ENCODE measurements around the gene C20orf173.

The C20orf173 gene

DNA sequence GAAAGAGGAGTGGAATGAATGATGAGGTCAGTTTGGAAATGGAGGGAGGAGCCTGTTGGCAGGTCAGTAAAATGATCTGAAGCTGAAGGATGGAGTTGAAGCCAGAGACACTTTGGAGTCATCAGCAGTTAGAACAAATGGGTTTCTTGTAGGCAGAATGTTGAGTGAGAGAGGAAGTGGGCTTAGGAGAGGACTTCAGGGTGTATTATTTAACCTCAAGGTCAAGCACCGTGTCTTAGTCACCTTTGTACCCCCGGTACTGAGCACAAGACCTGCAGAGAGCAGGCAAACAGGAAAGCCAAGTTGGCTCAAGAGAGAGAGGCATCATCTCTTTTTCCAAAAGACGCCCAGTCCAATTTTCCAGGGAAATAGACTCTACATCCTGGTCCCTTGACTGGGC is 23.3 kb downstream of the C20orf173 start:
- DNase-seq = no peak

DNA sequence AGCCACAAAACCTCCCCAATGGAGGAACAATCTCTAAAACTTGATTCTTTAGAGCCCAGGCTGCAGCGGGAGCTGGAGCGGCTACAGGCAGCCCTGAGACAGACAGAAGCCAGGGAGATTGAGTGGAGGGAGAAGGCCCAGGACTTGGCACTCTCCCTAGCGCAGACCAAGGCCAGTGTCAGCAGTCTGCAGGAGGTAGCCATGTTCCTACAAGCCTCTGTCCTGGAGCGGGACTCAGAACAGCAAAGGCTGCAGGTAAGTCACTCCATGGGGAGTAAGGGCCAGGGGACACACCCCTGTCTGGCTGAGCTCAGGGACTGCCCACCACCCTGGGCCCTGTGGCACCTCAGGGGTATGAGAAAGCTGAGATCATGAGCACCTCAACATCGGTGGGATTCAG is 24.7 kb downstream of the C20orf173 start:
- DNase-seq = no peak

DNA sequence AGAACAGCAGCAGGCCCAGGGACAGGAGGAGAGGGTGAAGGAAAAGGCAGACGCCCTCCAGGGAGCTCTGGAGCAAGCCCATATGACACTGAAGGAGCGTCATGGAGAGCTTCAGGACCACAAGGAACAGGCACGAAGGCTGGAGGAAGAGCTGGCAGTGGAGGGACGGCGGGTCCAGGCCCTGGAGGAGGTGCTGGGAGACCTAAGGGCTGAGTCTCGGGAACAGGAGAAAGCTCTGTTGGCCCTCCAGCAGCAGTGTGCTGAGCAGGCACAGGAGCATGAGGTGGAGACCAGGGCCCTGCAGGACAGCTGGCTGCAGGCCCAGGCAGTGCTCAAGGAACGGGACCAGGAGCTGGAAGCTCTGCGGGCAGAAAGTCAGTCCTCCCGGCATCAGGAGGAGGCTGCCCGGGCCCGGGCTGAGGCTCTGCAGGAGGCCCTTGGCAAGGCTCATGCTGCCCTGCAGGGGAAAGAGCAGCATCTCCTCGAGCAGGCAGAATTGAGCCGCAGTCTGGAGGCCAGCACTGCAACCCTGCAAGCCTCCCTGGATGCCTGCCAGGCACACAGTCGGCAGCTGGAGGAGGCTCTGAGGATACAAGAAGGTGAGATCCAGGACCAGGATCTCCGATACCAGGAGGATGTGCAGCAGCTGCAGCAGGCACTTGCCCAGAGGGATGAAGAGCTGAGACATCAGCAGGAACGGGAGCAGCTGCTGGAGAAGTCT is 25.5 kb downstream of the C20orf173 start:
- no peak for DNase-seq

DNA sequence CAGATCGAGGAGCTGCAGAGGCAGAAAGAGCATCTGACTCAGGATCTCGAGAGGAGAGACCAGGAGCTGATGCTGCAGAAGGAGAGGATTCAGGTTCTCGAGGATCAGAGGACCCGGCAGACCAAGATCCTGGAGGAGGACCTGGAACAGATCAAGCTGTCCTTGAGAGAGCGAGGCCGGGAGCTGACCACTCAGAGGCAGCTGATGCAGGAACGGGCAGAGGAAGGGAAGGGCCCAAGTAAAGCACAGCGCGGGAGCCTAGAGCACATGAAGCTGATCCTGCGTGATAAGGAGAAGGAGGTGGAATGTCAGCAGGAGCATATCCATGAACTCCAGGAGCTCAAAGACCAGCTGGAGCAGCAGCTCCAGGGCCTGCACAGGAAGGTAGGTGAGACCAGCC is 26.2 kb downstream of the C20orf173 start:
- DNase-seq = no peak

DNA sequence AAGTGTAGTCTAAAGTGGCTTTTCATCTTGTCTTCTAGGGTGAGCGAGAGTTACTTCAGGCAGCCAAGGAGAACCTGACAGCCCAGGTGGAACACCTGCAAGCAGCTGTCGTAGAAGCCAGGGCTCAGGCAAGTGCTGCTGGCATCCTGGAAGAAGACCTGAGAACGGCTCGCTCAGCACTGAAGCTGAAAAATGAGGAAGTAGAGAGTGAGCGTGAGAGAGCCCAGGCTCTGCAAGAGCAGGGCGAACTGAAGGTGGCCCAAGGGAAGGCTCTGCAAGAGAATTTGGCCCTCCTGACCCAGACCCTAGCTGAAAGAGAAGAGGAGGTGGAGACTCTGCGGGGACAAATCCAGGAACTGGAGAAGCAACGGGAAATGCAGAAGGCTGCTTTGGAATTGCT is 27.1 kb downstream of the C20orf173 start:
- peak; percentile 39 for DNase-seq

DNA sequence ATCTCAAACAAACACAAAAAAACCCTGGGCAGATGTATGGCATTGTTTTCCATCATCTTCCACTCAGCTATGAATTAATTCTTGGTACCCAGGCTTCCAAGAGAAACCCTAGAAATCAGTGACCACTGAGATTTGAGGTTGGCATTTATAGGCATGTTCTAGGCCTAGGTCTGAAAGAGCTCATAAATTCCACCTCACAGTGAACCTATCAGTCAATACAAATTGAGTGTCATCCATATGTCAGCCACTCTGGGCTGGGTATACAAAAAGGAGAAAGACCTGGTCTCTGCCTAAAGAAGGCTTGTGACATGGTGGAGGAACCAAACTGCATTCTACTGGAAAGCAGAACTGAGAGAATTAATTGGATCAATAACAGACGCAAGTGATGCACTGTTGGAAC is 30.2 kb downstream of the C20orf173 start:
- no peak for DNase-seq

DNA sequence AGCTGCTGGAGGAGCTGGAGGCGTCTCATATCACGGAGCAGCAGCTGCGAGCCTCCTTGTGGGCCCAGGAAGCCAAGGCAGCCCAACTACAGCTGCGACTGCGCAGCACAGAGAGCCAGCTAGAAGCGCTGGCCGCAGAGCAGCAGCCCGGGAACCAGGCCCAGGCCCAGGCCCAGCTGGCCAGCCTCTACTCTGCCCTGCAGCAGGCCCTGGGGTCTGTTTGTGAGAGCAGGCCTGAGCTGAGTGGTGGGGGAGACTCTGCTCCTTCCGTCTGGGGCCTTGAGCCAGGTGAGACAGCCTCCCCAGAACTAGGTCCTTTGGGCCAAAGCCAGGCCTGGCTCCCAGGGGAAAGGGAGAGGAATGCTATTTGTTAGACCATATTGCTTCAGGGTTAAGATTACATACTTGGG is 31.7 kb downstream of the C20orf173 start:
- DNase-seq = no peak

DNA sequence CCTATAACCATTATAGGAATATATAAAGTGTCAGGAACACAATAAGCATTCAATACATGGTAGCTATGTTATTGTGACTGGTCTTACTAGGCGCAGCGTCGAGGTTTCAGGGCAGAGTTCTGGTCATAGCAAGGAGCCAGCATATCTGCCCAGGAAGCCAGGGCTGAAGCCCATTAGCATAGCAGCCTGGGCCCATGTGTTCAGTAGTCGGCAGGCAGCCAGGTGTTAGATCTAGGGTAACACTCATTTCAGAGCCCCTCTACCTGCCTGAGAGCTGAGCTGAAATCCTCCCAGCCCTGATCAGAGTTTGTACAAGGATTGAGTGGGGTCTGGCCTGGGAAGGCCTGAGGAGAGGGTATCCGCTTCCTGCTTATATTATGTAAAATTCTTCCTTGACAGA is 32.1 kb downstream of the C20orf173 start:
- DNase-seq = no peak

DNA sequence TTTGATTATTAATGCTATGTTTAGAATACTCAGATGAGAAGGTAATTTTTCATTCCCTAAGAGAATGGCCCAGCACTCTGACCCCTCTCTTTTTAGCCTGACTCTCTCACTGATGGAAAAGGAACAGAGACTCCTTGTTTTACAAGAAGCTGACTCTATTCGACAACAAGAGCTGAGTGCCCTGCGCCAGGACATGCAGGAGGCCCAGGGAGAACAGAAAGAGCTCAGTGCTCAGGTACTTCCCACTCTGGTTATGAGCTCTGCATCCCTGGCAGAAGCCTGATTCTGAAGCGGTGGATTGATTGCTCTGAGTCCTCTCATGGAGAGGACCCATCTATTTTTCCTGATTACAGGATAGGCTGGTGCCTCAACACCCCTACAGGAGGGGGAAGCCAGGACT is 33.0 kb downstream of the C20orf173 start:
- no peak for DNase-seq

DNA sequence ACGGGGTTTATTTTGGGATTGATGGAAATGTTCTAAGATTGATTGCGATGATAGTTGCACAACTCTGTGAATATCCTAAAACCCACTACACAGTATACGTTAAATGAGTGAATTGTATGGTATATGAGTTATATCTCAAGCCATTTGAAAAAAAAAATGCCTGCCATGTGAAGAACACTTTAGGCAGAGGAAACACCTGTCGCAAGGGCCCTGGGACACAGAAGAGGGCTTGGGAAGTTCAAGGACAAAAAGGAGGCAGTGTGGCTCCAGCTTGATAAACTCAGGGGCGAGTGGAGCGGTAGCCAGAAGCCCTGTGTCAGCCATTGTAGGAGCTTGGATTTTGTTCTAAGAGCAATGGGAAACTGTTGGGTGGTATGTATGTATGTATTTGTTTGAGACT is 37.1 kb downstream of the C20orf173 start:
- DNase-seq = no peak

DNA sequence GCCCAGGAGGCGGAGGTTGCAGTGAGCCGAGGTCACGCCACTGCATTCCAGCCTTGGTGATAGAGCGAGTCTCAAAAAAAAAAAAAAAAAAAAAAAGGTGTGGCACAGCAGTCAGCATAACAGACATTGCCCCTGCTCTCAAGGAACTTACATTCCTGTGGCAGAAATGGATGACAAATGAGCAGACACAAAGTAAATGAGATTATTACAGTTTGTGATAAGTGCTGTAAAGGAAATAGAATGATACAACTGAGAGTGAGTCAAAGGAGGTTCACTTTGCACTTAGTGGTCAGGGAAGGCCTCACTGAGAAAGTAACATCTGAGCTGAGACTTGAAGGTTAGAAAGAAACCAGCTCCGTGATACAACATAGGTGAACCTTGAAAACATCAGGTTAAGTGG is 37.6 kb downstream of the C20orf173 start:
- no peak for DNase-seq

DNA sequence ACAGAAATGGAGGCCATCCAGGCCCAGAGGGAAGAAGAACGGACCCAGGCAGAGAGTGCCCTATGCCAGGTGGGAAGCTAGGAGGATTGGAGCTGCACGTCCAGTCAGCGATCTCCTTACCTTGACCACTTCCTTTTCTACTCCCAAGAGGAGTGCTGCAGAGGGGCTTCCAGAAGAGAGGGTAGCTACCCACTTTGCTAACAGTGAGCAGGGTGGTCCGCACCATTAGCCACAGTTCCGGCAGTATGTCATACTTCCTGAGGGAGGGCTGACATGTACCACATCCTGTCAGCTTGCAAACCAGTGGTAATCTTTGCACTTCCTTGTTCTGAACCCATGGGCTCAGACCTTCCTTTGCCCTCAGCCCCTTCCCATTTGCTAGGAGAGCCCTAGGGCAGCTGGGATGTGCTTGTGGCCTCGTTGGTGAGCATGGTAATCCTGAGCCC is 38.7 kb downstream of the C20orf173 start:
- peak; percentile 75 for DNase-seq

DNA sequence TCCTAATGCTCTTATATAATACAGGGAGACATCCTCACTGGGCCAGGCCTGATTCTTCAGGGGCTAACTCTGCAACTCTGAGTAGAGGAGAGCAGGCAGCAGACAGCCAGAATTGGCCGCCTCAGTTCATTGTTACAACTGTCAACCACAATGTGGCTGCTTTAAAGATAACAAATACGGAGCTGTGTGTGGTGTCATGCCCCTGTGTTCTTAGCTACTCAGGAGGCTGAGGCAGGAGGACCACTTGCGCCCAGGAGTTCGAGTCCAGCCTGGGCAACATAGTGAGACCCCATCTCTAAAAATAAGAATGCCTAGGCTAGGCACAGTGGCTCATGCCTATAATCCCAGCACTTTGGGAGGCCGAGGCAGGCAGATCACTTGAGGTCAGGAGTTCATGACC is 39.7 kb downstream of the C20orf173 start:
- DNase-seq = peak; percentile 73

DNA sequence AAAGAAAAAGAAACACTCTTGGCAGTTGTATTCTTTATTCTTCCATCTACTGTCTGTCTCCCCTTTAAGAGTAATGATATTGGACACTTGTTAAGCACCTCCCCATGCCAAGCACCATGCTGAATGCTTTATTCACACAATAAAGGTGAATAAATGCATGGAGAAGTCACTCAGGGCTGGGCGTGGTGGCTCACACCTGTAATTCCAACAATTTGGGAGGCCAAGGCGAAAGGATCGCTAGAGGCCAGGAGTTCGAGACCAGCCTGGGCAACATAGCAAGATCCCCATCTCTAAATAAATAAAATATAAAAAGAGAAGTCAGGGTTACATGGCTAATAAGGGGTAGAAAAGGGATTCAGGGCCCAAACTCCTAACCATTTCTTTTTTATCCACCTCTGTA is 42.0 kb downstream of the C20orf173 start:
- DNase-seq = no peak

DNA sequence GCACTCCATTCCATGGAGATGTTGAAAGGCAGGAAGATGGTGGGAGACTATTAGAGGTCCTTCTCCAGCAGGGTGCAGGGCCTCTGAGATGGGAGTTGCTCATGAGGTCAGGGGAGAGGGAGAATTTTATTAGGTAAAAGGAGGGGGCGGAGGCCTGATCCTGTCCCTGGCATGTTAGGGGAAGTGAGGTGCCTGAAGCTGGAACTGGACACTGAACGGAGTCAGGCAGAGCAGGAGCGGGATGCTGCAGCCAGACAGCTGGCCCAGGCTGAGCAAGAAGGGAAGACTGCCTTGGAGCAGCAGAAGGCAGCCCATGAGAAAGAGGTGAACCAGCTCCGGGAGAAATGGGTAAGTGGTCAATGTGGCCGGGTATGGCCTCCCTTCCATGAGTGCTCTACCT is 49.7 kb downstream of the C20orf173 start:
- no peak for DNase-seq

DNA sequence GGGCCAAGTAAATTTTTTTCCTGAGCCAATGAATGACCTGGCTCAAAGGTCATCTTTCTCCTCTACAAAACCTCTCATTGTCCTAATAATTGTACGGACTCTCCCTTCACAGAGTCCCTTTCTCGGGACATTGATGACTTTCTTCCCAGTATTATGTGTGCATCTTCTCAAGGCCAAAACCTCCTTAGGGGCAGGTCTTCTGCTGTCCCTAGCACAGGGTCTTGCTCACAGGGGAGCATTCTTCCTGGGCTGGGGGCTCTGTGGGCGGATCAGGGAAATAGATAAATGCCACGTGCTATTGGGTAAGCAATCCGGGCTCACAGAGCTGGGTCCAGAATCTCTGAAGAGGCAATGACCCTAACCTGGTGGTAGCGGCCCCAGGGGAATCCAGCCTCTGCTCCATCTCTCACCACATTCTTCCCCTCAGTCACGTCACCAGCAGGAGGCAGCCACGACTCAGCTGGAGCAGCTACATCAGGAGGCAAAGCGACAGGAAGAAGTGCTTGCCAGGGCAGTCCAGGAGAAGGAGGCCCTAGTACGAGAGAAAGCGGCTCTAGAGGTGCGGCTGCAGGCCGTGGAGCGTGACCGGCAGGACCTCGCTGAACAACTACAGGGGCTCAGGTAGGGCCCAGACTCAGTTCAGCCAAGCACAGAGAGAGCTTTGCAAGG is 50.5 kb downstream of the C20orf173 start:
- DNase-seq = peak; percentile 26

Data from hematopoietic multipotent progenitor cell treated with erythropoietin and hydrocortisone succinate and interleukin-3 and kit ligand, for 6 days (in vitro differentiated cells).